Esophagus squamous epithelium (tissue), 5 donors: ENCODE data around the gene C1orf198. TPM values are rescaled to one million over a fixed set of nuclear protein-coding genes. Genes with fewer than 3 reads are reported as not detected.

ENCODE experiments used
- DNase-seq: peaks from one replicate; lab custom pipeline; 2025; lab: John Stamatoyannopoulos, UW
- H3K27ac ChIP-seq, 4 donors: fragments of 200-600 bp; sonication (generic); one replicate each; pipeline ENCODE4 v1.5.1; 2016 to 2019; ENCODE audit warnings: mild to moderate bottlenecking in 1 of 4
- H3K27me3 ChIP-seq, 4 donors: fragments of 200-600 bp; sonication (generic); 1 replicate in 3 of 4; 2 replicates in 1 of 4; pipeline versions ENCODE4 v1.5.1 to v1.6.0; 2017 to 2021; ENCODE audit warnings: antibody characterized with exemption in 1 of 4
- H3K36me3 ChIP-seq, 3 donors: fragments of 200-600 bp; sonication (generic); one replicate each; pipeline ENCODE4 v1.5.1; 2016 to 2019
- H3K4me1 ChIP-seq, 3 donors: fragments of 200-600 bp; sonication (generic); one replicate each; pipeline ENCODE4 v1.5.1; 2017 to 2019
- H3K4me3 ChIP-seq, 4 donors: fragments of 200-600 bp; sonication (generic); 1 replicate in 3 of 4; 2 replicates in 1 of 4; pipeline ENCODE4 v1.5.1; 2016 to 2019; ENCODE audit warnings: mild to moderate bottlenecking in 2 of 4, moderate library complexity in 1 of 4
- H3K9me3 ChIP-seq, 3 donors: fragments of 200-600 bp; sonication (generic); one replicate each; pipeline ENCODE4 v1.5.1; 2016 to 2019
- CTCF ChIP-seq, 6 experiments: fragments of 450-650 bp in 4 of 6; fragments of 200-600 bp in 2 of 6; sonication (generic) in 2 of 6; IDR thresholded peaks; one replicate each; pipeline ENCODE4 v1.5.1; 2016 to 2019; ENCODE audit warnings: antibody characterized with exemption in 6 of 6, mild to moderate bottlenecking in 4 of 6, moderate library complexity in 4 of 6
- POLR2A ChIP-seq, 4 donors: fragments of 450-650 bp; IDR thresholded peaks; one replicate each; pipeline ENCODE4 v1.6.1; 2017; ENCODE audit warnings: antibody characterized with exemption in 4 of 4, mild to moderate bottlenecking in 4 of 4, moderate library complexity in 3 of 4
- WGBS, 2 donors: methylation state at CpG; one replicate each; pipeline ENCODE4 v1.1.5; 2018; 5-methylcytosine and 5-hydroxymethylcytosine counted together
- intact Hi-C: fragments of 100-400 bp; cut with DNase I; formaldehyde crosslinking; loops from one replicate; pipeline ENCODE4 v1.15.0; 2022
- small RNA-seq, 4 donors: library from RNA; depleted of rRNA; stranded (forward); fragments of <200 nt; gene quantifications; one replicate each; pipeline ENCODE3, GENCODE V24; 2016
- total RNA-seq, 4 donors: library from RNA; depleted of rRNA; stranded (reverse); fragments of >200 nt; gene quantifications; one replicate each; pipeline ENCODE4 v1.1.0, GENCODE V29; 2016
- donor health status: DM: yes; HTN: yes; CAD: no.

The C1orf198 gene
- total RNA-seq, 4 donors from 2014 or later = 18.5 to 28.8 (median 21.6) TPM

- intact Hi-C loops = no loop called here
- no peak for DNase-seq
- TF ChIP-seq CTCF (IDR thresholded peaks at IDR 0.05) (no peak), POLR2A (IDR thresholded peaks at IDR 0.05) (no peak)
- peaks cover 0 to 24% (median 0%) of the 10 kb centered on the region in 4 donors for H3K27me3 ChIP-seq
- no peaks in the 10 kb centered on the region for H3K4me1 ChIP-seq
- no peaks in the 10 kb centered on the region for H3K36me3 ChIP-seq
- 61 to 84% methylated on average over 3 to 5 of the region's 7 CpGs for WGBS, 2 donors
- no peak overlapping the region for H3K27ac ChIP-seq
- no peak overlapping the region for H3K4me3 ChIP-seq
- H3K9me3 ChIP-seq = no peaks in the 10 kb centered on the region
Observed at GRCh38 chr1:230787471-230787870, 80.8 kb downstream of the C1orf198 start.

Small RNAs within 50 kb of the gene (small RNA-seq; reads per million reads assigned to genes)
- gene RN7SL837P (0 reads per million in 4 donors), gene RNA5SP79 (0.14 to 0.95 (median 0.67) reads per million in 4 donors)

Other genes with a start within 250 kb of the C1orf198 start
- 10 to 100 TPM; 12.7 to 27.7 (median 18.5) TPM for gene COG2, start 226.0 kb downstream of the C1orf198 start, total RNA-seq
- under 1 TPM in 3 of 4 donors, not detected in 1; 0.21 to 0.95 (median 0.40) TPM for gene AGT, start 154.4 kb downstream of the C1orf198 start, total RNA-seq
- under 1 TPM in 1 of 4 donors, not detected in 3; 0.38 TPM for gene CAPN9, start 121.1 kb downstream of the C1orf198 start, total RNA-seq
- 10 to 100 TPM in 2 of 4 donors, 1 to 10 TPM in 2; 7.7 to 18.0 (median 11.3) TPM for gene TTC13, start 110.3 kb upstream of the C1orf198 start, total RNA-seq
- gene ARV1, start 110.6 kb upstream of the C1orf198 start, total RNA-seq = 10 to 100 TPM; 12.5 to 24.7 (median 23.0) TPM
- gene FAM89A, start 171.7 kb upstream of the C1orf198 start, total RNA-seq = 10 to 100 TPM in 3 of 4 donors, 1 to 10 TPM in 1; 5.0 to 24.8 (median 17.1) TPM